ENCODE measurements around the gene IL1RAPL1.

GRCh38 chrX:28649541-28649940, 62.3 kb downstream of the IL1RAPL1 start:
- TF ChIP-seq RARB (CRISPR knock-in tag; IDR thresholded peaks at IDR 0.05): no peak
- no peak for TF ChIP-seq ZNF8 (CRISPR knock-in tag; IDR thresholded peaks at IDR 0.05)

All from SK-N-SH treated with all-trans-retinoic acid at 6 μM for 48 hours (cell line).